ENCODE data around the gene ENOPH1. TPM values are rescaled to one million over a fixed set of nuclear protein-coding genes. Genes with fewer than 3 reads are reported as not detected.

Gene ENOPH1
- total RNA-seq, 2 donors from 2014 or later = 15.4 to 15.5 TPM

DNA sequence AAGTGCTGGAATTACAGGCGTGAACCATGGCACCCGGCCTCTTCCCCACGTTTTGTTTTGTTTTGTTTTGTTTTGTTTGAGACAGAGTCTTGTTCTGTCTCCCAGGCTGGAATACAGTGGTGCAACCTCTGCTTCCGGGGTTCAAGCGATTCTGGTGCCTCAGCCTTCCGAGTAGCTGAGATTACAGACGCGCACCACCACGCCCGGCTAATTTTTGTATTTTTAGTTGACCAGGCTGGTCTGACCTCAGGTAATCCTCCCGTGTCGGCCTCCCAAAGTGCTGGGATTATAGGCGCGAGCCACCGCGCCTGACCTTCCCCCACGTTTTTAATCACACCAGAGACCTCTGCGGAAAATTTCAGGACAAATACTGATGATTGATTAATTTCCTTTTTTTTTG lies 2.2 kb downstream of the ENOPH1 start:
- TF ChIP-seq, protein P1, sequence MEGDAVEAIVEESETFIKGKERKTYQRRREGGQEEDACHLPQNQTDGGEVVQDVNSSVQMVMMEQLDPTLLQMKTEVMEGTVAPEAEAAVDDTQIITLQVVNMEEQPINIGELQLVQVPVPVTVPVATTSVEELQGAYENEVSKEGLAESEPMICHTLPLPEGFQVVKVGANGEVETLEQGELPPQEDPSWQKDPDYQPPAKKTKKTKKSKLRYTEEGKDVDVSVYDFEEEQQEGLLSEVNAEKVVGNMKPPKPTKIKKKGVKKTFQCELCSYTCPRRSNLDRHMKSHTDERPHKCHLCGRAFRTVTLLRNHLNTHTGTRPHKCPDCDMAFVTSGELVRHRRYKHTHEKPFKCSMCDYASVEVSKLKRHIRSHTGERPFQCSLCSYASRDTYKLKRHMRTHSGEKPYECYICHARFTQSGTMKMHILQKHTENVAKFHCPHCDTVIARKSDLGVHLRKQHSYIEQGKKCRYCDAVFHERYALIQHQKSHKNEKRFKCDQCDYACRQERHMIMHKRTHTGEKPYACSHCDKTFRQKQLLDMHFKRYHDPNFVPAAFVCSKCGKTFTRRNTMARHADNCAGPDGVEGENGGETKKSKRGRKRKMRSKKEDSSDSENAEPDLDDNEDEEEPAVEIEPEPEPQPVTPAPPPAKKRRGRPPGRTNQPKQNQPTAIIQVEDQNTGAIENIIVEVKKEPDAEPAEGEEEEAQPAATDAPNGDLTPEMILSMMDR (IDR thresholded peaks at IDR 0.05) = no peak
- no peak for ATAC-seq (ENCODE audit: insufficient number of reproducible peaks, low FRiP score, low read depth)
- no peak for DNase-seq (ENCODE audit: low spot score)

DNA sequence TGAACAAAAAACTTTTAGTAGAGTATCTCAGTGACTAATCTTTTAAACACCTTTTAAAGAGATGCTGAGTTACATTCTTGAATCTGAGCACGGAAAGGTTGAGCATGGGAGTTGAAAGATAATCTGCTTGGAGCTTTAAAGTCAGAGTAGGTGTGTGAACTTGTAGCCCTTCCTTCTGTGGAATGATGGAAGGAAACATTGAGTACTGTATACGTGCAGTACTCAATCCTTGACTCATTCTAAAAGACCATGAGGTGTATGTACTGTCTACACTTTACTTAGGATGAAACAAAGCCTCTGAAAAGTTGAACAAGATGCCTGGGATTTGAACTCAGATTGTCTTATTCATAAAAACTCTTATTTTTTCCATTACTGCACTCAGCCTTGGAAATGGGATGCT lies 3.4 kb downstream of the ENOPH1 start:
- TF ChIP-seq, protein P1 (IDR thresholded peaks at IDR 0.05) = no peak

More for the DNA sequence above, 2.2 kb downstream of the ENOPH1 start:
- Histone ChIP-seq H3K4me1 (ENCODE audit: control insufficient read depth in 1 of 2, low read depth in 2 of 2) (peaks cover 10 to 14% of the 10 kb centered on the region in 2 donors), H3K9me3 (no peaks in the 10 kb centered on the region), H3K36me3 (no peaks in the 10 kb centered on the region), H3K4me3 (no peak overlapping the region), H3K27me3 (replicated peaks; ENCODE audit: insufficient read depth) (no peaks in the 10 kb centered on the region), H3K27ac (no peak overlapping the region)

DNA sequence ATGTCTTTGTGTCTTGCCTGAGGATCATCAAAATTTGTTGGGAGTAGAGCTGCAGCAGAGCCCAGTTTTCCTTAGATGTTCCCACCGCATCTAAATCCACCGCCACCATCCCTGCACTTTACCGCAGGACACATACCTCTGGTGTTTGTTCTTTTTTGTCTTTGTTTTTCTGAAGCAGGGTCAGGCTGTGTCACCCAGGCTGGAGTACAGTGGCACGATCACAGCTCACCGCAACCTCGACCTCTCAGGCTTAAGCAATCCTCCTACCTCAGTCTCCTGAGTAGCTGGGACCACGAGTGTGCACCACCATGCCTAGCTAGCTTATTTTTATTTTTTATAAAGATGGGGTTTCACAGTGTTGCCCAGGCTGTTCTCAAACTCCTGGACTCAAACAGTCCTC lies 4.6 kb downstream of the ENOPH1 start:
- no peak for ATAC-seq (ENCODE audit: insufficient number of reproducible peaks, low FRiP score, low read depth)
- TF ChIP-seq, protein P1 (IDR thresholded peaks at IDR 0.05) = no peak

More for the DNA sequence above, 3.4 kb downstream of the ENOPH1 start:
- no peaks in the 10 kb centered on the region for H3K9me3 ChIP-seq
- DNase-seq (ENCODE audit: low spot score) (no peak), ATAC-seq (ENCODE audit: insufficient number of reproducible peaks, low FRiP score, low read depth) (no peak)
- no peak overlapping the region for H3K4me3 ChIP-seq
- H3K27ac ChIP-seq = no peak overlapping the region
- no peaks in the 10 kb centered on the region for H3K27me3 ChIP-seq (replicated peaks; ENCODE audit: insufficient read depth)
- peaks cover 5 to 7% of the 10 kb centered on the region in 2 donors for H3K4me1 ChIP-seq (ENCODE audit: control insufficient read depth in 1 of 2, low read depth in 2 of 2)
- no peaks in the 10 kb centered on the region for H3K36me3 ChIP-seq

DNA sequence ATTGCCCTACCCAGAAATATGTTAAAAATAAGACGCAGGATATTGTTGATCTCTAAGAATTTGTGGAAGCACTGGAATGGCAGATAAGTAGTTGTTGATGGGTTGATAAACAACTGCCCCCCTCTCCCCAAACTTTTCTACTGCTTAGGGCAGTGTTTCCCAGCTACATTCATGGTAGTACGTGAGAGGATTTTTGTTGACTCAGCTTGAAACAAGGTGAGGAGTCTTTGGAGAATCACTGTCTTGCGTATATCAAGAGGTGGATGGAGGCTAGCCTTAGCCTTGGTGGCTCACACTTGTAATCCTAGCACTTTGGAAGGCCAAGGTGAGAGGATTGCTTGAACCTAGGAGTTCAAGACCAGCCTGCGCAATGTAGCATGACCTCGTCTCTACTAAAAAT lies 5.7 kb downstream of the ENOPH1 start:
- Histone ChIP-seq H3K27ac (no peak overlapping the region), H3K9me3 (no peaks in the 10 kb centered on the region), H3K36me3 (no peaks in the 10 kb centered on the region), H3K4me1 (ENCODE audit: control insufficient read depth in 1 of 2, low read depth in 2 of 2) (peaks cover 5 to 7% of the 10 kb centered on the region in 2 donors), H3K27me3 (replicated peaks; ENCODE audit: insufficient read depth) (no peaks in the 10 kb centered on the region), H3K4me3 (no peak overlapping the region)
- DNase-seq (ENCODE audit: low spot score) (no peak), ATAC-seq (ENCODE audit: insufficient number of reproducible peaks, low FRiP score, low read depth) (no peak)
- TF ChIP-seq, protein P1 (IDR thresholded peaks at IDR 0.05) = no peak

More for the DNA sequence above, 4.6 kb downstream of the ENOPH1 start:
- Histone ChIP-seq H3K4me1 (ENCODE audit: control insufficient read depth in 1 of 2, low read depth in 2 of 2) (peaks cover 5 to 7% of the 10 kb centered on the region in 2 donors), H3K36me3 (no peaks in the 10 kb centered on the region), H3K4me3 (no peak overlapping the region), H3K27me3 (replicated peaks; ENCODE audit: insufficient read depth) (no peaks in the 10 kb centered on the region), H3K9me3 (no peaks in the 10 kb centered on the region), H3K27ac (no peak overlapping the region)
- no peak for DNase-seq (ENCODE audit: low spot score)

DNA sequence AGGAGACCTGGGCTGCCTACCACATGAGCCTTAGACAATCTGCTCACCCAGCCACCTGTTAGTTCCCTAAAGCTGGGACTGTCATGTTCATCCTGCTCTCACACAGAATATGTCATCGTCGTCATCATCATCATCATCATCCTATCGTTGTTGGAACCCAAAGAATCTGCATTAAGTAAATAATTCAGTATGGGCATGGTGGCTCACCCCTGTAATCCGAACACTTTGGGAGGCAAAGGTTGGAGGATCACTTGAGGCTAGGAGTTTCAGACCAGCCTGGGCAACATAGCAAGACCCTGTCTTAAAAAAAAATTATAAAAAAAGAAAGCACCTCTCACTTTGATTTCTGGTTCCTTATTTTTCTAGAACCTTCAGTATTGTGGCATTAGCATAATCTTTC lies 6.4 kb downstream of the ENOPH1 start:
- Histone ChIP-seq H3K27ac (no peak overlapping the region), H3K4me3 (no peak overlapping the region), H3K9me3 (no peaks in the 10 kb centered on the region), H3K4me1 (ENCODE audit: control insufficient read depth in 1 of 2, low read depth in 2 of 2) (peaks cover 0 to under 1% of the 10 kb centered on the region in 2 donors), H3K36me3 (no peaks in the 10 kb centered on the region), H3K27me3 (replicated peaks; ENCODE audit: insufficient read depth) (no peaks in the 10 kb centered on the region)
- TF ChIP-seq, protein P1 (IDR thresholded peaks at IDR 0.05) = no peak
- DNase-seq (ENCODE audit: low spot score) (no peak), ATAC-seq (ENCODE audit: insufficient number of reproducible peaks, low FRiP score, low read depth) (no peak)
